Measurements from ENCODE around the gene MAP4. TPM values are rescaled to one million over a fixed set of nuclear protein-coding genes. Genes with fewer than 3 reads are reported as not detected.
A peak's percentile ranks its signal among the peaks of the same experiment; 100 is the strongest.
"Not testable (repeated sequence)": the region's sequence is repeated elsewhere in the genome, so short reads cannot be mapped to it uniquely, and the experiment has no call there.

The MAP4 gene
- total and polyA plus RNA-seq, 8 donors, result 34.5 to 127 (median 72.2) TPM

DNA sequence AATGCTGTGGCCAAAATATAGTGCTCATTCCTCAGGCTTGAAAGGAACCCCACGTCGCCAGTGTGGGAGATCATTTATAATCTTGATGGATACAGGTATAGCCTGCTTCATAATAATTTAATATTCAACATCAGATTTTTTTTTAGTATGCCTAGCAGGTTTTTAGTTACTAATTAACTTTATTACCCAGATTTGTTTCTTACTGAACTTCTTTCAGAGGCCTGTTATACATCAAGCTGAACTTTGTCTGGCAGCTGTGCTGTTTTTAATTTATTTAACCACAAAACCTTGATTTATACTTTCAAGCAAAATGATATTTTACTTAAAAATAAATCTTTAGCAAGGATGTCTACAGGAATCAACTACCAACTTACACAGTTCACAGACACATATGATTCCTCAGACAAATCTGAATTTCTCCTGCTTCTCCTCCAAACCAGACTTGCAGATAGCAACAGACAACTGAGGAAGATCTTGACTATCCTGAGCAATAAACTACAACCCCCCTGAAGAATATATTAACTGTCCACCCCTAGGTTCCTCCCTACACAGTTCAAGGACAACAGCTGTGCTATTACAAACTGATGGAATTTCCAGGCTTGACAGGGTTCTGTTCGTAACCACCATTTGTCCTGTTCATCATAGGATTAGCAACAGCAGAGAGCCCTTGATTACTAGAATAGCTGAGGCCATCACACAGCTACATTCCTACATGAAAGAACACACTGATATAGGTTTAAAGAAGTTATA is 610 bp downstream of the MAP4 start:
- Histone ChIP-seq H3K4me3 (no peak overlapping the region), H3K27me3 (no peaks in the 10 kb centered on the region), H3K36me3 (no peaks in the 10 kb centered on the region), H3K4me1 (peaks cover 53 to 76% (median 63%) of the 10 kb centered on the region in 3 donors), H3K27ac (peak overlapping the region; percentile 53 to 80 (median 73)), H3K9me3 (no peaks in the 10 kb centered on the region)
- FAIRE-seq (no peak), ATAC-seq (peak; percentile 45 to 63 (median 48)), DNase-seq (peak in 2 of 6 donors; percentile 24 to 34)
- 8 to 9% methylated on average over 3 of the region's 3 CpGs for WGBS, 2 donors
- intact Hi-C loops (cut with DNase I), result no loop called here
- TF ChIP-seq, protein P1, sequence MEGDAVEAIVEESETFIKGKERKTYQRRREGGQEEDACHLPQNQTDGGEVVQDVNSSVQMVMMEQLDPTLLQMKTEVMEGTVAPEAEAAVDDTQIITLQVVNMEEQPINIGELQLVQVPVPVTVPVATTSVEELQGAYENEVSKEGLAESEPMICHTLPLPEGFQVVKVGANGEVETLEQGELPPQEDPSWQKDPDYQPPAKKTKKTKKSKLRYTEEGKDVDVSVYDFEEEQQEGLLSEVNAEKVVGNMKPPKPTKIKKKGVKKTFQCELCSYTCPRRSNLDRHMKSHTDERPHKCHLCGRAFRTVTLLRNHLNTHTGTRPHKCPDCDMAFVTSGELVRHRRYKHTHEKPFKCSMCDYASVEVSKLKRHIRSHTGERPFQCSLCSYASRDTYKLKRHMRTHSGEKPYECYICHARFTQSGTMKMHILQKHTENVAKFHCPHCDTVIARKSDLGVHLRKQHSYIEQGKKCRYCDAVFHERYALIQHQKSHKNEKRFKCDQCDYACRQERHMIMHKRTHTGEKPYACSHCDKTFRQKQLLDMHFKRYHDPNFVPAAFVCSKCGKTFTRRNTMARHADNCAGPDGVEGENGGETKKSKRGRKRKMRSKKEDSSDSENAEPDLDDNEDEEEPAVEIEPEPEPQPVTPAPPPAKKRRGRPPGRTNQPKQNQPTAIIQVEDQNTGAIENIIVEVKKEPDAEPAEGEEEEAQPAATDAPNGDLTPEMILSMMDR (IDR thresholded peaks at IDR 0.05), result no peak

GRCh38 chr3:48014358-48014757 is 1.9 kb downstream of the MAP4 start:
- DNase-seq (no peak), ATAC-seq (no peak), FAIRE-seq (no peak)
- TF ChIP-seq, protein P1 (IDR thresholded peaks at IDR 0.05), result no peak
- 34 to 41% methylated on average over 2 of the region's 2 CpGs for WGBS, 2 donors
- intact Hi-C loops (cut with DNase I), result no loop called here
- Histone ChIP-seq H3K27me3 (no peaks in the 10 kb centered on the region), H3K4me1 (peaks cover 48 to 68% (median 60%) of the 10 kb centered on the region in 3 donors), H3K36me3 (no peaks in the 10 kb centered on the region), H3K9me3 (no peaks in the 10 kb centered on the region), H3K27ac (peak overlapping the region; percentile 53 to 80 (median 73)), H3K4me3 (no peak overlapping the region)

DNA sequence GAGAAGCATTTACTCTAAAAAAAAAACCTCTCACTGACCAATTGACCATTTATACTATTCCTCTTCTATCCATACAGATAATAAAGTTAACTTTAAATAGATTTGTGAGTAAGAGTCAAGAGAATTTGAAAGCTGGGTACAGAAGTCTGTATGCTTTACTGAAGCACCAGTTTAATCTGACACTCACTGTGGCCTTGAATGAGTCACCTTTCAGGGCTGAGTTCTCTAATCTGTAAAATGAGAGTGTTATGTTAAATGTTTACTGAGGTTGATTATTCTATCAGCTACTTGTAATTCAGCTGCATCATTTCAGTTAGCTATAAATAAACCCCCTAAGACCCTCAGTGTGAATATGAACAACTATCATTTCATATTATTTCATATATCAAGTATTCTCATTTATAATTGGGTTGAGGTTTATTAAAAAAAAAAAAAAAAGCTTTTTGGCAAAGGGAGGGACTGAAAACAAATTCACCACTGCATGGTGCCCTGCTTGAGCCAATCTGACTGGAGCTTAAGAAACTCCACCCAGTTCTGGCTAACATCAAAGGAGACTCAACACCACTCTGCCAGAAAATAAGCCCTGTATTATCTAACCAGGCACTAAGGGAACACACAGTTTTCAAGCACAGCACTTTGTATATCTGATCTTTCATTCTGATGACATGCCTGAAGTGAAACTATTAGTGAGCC is 2.8 kb downstream of the MAP4 start:
- Histone ChIP-seq H3K36me3 (no peaks in the 10 kb centered on the region), H3K4me1 (peaks cover 43 to 64% (median 56%) of the 10 kb centered on the region in 3 donors), H3K27ac (peak overlapping the region; percentile 53 to 80 (median 73)), H3K9me3 (no peaks in the 10 kb centered on the region), H3K27me3 (no peaks in the 10 kb centered on the region), H3K4me3 (no peak overlapping the region)
- TF ChIP-seq, protein P1 (IDR thresholded peaks at IDR 0.05), result no peak
- FAIRE-seq, result peak; percentile 39
- peak; percentile 84 to 91 (median 85) for ATAC-seq
- DNase-seq, result peak in 3 of 6 donors; percentile 40 to 55 (median 50)
- intact Hi-C loops (cut with DNase I), result no loop called here

- no peak for ATAC-seq
- no peak overlapping the region for H3K4me3 ChIP-seq
- peaks cover 37 to 60% (median 50%) of the 10 kb centered on the region in 3 donors for H3K4me1 ChIP-seq
- intact Hi-C loops (cut with DNase I), result no loop called here
- no peaks in the 10 kb centered on the region for H3K27me3 ChIP-seq
- DNase-seq, result no peak
- FAIRE-seq, result no peak
- H3K36me3 ChIP-seq, result no peaks in the 10 kb centered on the region
- peak overlapping the region in 2 of 4 donors; percentile 77 to 80 for H3K27ac ChIP-seq
- WGBS, 2 donors, result 71 to 80% methylated on average over 2 of the region's 2 CpGs
- H3K9me3 ChIP-seq, result no peaks in the 10 kb centered on the region
- TF ChIP-seq, protein P1 (IDR thresholded peaks at IDR 0.05), result no peak
These were observed 3.6 kb downstream of the MAP4 start for GRCh38 chr3:48012659-48013058.

GRCh38 chr3:48008066-48008465 is 8.2 kb downstream of the MAP4 start:
- H3K4me3 ChIP-seq; ATAC-seq; H3K27ac ChIP-seq; H3K9me3 ChIP-seq; FAIRE-seq; H3K36me3 ChIP-seq; H3K27me3 ChIP-seq; DNase-seq; intact Hi-C loops (cut with DNase I): not testable (repeated sequence)
- WGBS, 2 donors, result 87 to 94% methylated on average over 6 of the region's 6 CpGs
- H3K4me1 ChIP-seq, result peaks cover 5 to 15% (median 13%) of the 10 kb centered on the region in 3 donors

- H3K4me1 ChIP-seq; H3K4me3 ChIP-seq; ATAC-seq; H3K27me3 ChIP-seq; H3K9me3 ChIP-seq; FAIRE-seq; H3K36me3 ChIP-seq; DNase-seq; H3K27ac ChIP-seq; intact Hi-C loops (cut with DNase I): not testable (repeated sequence)
- 95 to 98% methylated on average over 6 of the region's 6 CpGs for WGBS, 2 donors
These were observed 8.9 kb downstream of the MAP4 start for GRCh38 chr3:48007361-48007760.

DNA sequence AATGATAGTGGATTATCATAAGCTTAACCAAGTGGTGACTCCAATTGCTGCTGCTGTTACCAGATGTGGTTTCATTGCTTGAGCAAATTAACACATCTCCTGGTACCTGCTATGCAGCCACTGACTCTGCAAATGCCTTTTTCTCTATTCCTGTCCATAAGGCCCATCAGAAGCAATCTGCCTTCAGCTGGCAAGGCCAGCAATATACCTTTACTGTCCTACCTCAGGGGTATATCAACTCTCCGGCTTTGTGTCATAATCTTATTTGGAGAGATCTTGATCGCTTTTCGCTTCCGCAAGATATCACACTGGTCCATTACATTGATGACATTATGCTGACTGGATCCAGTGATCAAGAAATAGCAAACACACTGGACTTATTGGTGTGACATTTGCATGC is 9.4 kb downstream of the MAP4 start:
- H3K4me1 ChIP-seq; FAIRE-seq; H3K9me3 ChIP-seq; H3K36me3 ChIP-seq; ATAC-seq; H3K27me3 ChIP-seq; DNase-seq; intact Hi-C loops (cut with DNase I); H3K4me3 ChIP-seq; H3K27ac ChIP-seq: not testable (repeated sequence)
- WGBS, 2 donors, result 97% methylated on average over 4 of the region's 4 CpGs
